Stomach (tissue), 4 donors: ENCODE results near the gene TANC1.

Experiments
- EP300 ChIP-seq: sonication (generic); formaldehyde crosslinking; IDR thresholded peaks from one replicate; pipeline ENCODE4 v1.6.1; 2017; ENCODE audit warnings: antibody characterized with exemption
- POLR2A ChIP-seq, 4 donors: fragments of 450-650 bp; IDR thresholded peaks; one replicate each; pipeline ENCODE4 v1.6.1; 2016; ENCODE audit warnings: antibody characterized with exemption in 4 of 4, control low read depth in 2 of 4, mild to moderate bottlenecking in 1 of 4, moderate library complexity in 1 of 4
- TF ChIP-seq, protein P1 (sequence below), 7 experiments: fragments of 450-650 bp in 4 of 7; fragments of 200-600 bp in 3 of 7; sonication (generic) in 3 of 7; IDR thresholded peaks; one replicate each; pipeline ENCODE4 v1.5.1; 2016 to 2019; ENCODE audit warnings: antibody characterized with exemption in 7 of 7, control low read depth in 2 of 7, mild to moderate bottlenecking in 1 of 7

DNA sequence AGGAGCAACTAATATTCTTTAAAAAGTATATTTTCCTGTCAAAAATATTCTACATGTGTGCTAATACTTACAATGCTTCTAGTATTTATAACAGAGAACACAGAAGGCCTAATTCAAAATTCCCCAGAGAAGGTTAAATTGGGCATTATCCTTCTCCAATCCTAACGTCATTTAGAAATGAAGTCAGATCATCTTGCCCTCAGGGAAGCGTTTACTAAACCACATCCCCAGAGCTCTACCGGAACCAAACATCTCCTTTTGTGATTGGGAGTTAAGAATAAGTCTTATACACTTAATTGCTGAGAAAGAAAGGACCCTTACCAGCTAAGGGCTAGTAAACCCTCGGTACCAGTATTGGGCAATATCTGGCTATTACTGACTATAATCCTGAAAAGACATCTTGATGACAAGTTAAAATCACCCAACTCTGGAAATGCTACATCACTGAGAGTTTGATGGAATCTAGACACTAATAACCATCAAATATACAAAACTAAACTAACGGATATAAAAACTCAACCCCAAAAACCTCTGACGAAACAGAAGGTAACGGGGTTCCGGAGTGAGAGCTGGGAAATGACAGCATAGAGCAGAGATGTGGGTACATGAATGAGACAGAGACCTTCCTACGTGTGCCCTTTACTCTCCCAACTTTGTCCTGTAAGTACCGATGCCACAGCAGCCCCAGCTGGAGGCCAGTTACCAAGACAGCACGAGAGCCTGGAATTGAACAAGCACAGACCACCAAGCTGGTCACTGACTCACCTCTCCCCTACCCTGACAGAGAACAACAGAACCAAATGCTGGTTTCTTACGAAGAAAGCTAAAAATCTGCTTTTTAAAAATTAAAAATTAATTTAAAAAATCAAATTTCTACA lies 283.1 kb downstream of the TANC1 start:
- TF ChIP-seq, protein P1, sequence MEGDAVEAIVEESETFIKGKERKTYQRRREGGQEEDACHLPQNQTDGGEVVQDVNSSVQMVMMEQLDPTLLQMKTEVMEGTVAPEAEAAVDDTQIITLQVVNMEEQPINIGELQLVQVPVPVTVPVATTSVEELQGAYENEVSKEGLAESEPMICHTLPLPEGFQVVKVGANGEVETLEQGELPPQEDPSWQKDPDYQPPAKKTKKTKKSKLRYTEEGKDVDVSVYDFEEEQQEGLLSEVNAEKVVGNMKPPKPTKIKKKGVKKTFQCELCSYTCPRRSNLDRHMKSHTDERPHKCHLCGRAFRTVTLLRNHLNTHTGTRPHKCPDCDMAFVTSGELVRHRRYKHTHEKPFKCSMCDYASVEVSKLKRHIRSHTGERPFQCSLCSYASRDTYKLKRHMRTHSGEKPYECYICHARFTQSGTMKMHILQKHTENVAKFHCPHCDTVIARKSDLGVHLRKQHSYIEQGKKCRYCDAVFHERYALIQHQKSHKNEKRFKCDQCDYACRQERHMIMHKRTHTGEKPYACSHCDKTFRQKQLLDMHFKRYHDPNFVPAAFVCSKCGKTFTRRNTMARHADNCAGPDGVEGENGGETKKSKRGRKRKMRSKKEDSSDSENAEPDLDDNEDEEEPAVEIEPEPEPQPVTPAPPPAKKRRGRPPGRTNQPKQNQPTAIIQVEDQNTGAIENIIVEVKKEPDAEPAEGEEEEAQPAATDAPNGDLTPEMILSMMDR (IDR thresholded peaks at IDR 0.05), result no peak
- TF ChIP-seq POLR2A (IDR thresholded peaks at IDR 0.05) (no peak), EP300 (no peak)
